Activated CD4-positive, CD25-positive, alpha-beta regulatory T cell treated with anti-CD3 and anti-CD28 coated beads, Interleukin-2, amount 50 U/mL, for 72 hours (primary cell): ENCODE data around the gene RBP2.

Experiments
- DNase-seq: peaks from one replicate; pipeline ENCODE4 v3.0.0; 2021

Gene RBP2

DNA sequence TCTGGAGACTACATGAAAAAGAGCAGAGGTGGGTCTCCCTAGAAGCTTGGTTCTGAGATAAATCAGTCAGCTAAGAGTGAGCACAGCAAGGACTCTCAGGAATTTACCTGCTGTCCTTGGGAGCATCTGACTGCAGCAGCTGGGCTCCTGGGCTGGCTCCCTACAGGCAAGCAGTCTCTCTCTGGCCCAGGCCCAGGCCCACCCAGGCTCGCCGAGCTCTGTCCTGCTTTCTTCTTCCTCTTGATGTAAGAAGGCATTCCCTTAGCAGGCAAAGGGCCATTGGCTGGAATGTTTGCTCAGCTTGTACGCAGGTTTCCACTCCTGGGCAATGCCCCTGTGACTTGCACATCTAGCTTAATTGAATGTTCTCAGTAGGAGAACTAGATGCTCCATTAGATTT lies 4.3 kb upstream of the RBP2 start:
- no peak for DNase-seq

DNA sequence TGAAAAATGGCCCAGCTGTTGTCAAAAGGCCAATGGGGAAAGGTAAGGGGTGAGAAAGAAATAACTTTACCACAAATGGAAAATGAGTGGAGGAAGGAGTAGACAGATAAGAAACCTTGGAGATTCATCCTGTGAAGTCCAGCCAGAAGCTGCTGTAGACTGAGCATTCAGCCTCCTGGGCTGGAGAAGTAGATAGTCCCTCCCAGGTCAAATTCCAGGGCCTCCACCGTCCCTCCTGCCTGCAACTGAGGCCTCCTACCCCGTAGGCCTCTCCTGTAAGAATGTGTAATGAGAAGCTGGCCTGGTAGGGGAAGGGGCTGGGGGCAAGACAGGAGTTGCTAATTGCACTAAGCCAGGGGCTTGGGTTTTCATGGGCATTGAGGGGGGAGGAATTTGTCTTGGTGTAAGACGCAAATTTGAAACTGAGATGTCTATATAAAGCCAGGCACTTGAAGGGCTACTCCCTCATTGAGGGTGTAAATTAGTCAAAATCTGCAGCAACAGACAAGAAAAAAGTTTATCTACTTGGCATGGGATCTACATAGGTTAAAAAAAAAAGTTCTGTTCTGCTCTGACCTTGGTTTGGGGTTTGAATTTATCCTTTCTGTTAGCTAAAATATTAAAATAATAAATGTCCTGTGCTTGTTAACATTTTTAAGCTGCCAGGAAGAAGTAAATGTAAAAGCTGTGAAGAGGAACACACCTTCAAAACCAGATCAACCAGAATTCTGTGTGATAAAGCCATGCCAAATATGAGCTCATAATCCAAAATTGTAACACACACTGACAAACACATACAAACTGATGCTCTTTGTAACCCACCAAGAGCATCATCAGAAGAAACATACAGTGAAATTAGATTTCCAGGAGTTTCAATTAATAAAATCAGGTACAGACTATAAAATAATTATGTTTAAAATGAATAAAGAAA lies 1.7 kb upstream of the RBP2 start:
- DNase-seq: no peak

DNA sequence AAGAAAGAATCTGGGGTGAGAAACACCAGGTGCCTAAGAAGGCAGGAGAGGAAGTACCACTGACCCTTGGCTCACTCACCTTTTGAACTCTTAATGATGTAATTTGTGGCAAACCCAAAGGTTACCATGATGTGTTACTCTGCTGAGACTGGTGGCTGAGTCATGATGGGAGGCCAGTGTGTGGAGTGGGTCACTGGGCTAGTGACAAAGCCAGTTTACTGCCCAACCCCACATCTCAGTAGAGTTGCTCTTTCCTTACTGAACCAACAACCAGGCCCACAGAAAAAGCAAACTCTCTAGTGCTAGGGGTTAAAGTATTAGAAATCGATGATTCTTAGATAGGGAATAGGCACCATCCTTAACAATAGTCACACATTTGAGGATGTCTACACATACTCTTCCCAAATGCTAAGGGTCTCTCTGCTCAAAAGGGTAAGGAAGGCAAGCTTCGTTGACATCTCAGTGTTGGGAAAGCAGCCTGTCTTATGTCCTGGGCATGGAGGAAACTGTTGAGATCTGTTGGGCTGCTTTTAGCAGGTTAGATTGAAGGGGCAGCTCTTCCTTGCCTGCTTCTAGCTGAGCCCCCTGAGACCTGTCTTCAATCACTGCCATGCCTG lies 3.1 kb downstream of the RBP2 start:
- no peak for DNase-seq

DNA sequence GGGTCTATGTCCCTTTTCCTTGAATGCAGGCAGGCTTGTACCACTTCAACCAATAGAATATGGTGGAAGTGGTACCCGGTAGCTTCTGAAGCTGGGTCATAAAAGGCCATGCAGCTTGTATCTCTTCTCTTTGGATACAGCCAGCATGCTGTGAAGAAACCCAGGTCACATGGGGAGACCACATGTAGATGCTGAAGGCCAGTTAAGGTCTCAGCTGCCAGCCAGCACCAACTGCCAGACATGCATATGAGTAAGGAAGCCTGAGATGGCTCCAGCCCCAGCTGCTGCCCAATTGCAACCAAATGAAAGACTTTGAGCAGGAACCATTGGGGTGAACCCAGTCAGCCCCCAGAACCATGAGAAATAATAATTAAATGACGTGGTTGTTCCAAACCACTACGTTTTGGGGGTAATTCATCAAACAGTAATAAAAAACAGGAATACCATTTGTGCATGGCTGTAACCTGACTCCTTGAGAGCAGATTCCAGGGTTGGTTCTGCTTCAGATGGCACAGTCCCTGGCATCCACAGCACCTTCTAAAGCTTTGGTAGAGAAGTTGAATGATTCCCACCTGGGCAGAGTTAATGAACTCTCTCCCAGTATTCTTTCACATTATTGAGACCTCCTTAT lies 3.8 kb downstream of the RBP2 start:
- DNase-seq: no peak

DNA sequence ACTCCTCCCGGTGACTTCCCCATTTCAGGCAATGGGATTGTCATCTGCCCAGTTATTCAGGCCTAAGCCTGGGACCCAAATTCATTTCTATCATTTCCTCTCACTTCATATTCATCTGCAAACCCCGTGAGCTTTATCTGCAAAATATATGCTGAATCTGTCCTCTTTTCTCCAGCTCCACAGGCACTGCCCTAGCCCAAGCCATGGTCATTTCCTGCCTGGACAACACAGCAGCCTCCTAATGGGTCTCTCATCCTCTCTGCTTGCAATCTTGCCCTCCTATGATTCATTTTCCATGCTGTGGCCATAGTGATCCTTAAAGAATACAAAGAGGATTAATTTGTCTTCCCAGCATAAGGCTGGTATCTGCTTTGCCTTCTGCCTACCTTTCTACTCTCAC lies 6.1 kb downstream of the RBP2 start:
- no peak for DNase-seq

DNA sequence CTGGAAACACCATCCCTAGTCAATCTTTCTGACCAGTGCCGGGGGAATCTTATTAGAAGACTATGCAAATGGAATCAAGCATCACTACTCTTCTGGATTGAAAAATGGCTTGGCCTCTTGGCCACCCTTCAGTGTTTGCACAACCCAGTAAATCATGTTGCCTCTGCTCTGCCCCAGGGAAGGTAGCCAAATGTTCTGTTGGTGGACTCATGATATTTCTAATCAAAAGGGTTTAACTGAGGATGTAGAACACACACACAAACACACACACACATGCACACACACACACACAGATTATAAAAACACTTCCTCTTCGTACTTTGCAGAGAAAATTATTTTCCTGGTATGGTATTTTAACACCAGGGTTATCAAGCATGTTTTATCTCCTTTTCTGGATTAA lies 7.9 kb downstream of the RBP2 start:
- no peak for DNase-seq

DNA sequence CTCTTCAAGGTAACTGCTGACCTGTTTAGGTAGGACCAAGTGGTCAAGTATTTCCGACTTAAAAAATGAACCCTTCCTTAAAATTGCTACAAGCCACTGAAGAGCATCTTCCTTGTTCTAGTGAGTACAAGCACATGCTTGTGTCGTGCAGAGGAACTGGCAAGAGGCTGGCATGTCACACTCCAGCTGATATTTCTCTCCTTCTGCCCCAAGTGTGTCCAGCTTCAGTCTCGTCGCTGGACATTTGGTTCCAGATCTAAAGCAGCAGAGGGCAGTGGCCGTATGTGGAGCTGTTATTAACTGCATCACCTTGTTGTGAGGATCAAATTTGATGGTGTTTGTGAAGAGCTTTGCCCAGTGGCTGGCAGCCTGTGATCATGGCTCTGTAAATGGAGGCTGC lies 10.0 kb downstream of the RBP2 start:
- no peak for DNase-seq

DNA sequence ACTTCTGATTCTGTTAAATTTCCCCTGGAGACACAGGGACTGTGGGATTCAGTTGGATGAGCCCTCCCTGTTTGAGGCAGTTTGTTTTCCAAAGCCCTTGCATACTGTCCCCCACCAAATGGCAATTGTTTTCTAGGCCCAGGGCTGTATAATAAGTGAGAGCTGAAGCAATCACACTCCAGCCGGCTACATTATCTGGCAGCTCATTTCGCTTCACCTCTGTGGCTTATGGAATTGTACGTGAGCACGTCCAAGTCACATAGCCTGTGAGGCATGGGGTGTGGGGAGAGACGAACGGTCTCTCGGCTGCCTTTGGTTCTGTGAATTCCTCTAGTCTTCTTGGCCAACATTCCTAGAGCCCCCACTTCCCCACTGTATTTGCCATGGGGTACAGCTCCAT lies 10.7 kb downstream of the RBP2 start:
- DNase-seq: no peak

DNA sequence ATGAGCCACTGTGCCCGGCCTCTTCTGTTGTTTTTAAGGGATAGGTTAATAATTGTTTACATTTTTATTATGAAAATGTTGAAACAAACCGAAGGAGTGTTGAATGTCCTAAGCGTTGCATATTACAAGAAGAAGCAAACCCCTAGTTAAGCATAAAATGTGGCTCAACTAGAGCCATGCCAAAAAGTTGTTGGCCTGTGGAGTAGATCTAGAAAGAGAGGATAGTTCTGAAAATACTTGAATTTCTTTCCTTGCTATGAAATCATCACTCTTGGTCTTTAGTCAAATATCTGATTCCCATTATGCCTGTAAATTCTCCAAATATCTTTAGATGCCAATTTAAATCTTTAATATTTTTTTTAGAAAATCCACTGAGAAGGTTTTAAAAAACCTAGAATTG lies 12.8 kb downstream of the RBP2 start:
- no peak for DNase-seq

DNA sequence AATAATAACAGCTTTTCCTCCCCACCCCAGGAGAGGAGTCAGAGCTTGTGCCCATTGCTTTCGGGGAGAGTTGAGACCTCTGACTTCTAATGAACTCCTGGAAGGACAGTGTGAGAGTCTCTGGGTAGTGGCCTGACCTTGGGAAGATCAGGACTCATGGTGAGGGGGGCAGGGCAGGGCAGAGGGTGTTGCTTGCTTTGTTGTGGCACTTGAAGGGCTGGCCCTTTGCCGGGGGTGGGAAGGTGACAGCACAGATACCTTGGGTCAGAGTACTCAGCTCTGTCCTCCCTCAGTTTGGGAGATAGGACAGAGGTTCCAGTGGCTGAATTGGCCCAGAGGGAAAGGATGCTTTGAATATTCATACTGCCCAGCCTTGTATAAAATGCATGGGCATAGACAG lies 15.8 kb downstream of the RBP2 start:
- DNase-seq: no peak

DNA sequence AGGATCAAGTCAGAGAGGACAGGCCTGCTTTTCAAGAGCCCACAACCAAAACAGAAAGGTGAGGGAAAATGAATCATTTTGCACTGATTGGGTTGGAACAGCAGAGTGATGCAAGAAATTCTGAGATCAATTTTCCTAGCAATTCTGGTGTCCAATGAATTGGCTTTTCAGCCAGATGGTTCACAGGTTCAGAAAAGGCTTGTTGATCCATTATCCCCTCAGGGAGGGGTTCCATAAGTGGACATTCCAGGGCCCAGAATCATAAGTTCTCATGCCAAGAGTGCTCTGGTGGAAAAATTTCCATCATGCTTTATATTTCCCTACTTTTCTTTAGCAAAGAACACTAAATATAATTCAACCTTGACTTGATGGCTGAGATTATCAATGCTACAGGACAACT lies 16.2 kb downstream of the RBP2 start:
- DNase-seq: no peak

DNA sequence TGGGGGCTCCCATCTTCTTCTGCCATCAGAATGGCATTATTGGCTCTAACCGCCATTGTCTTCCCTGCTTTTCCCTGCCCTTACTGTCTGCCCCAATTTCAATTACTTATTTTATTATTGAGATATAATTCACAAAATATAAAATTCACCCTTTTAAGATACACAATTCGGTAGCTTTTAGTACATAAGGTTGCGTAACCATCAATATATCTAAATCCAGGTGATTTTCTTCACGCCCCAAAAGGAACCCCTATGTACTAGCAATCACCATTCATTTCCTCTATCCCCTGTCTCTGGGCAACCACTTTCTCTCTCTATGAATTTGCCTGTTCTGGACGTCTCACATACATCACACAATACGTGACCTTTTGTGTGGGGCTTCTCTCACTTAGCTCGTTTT lies 18.0 kb downstream of the RBP2 start:
- DNase-seq: no peak

DNA sequence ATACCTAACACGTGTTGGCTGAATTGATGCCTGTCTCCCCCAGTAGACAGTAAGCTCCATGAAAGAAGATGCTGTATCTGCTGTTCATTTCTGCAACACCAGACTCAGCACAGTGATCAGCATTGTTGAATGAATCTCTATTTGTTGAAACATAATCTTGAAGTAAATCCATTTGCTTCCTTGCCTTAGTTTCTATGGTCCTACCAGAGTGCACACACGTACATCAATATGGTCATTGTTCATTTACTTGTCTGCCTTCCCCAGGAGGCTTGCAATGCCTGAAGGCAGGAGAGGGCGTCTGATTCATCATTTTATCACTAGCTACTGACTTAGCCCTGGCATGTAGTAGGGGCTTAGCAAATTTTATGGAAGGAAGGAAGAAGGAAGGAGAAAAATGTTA lies 19.2 kb downstream of the RBP2 start:
- DNase-seq: no peak

DNA sequence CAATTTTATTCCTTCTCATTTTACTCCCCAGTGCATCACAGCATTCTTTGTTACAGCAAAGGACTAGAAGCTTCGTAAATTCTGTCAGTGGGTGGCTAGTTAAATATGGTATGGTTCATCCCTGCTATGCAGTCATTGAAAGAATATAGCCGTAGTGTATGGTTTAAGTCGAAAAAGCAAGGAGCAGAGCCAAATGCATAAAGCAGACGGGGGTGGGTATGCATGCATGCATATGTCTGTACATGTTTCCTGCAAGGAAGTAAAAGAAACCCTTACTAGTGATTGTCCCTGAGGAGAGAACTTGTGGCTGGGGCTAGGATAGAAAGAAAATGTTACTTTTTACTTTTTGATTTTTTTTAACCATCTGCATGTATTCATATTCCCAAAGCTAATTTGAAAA lies 19.9 kb downstream of the RBP2 start:
- no peak for DNase-seq

DNA sequence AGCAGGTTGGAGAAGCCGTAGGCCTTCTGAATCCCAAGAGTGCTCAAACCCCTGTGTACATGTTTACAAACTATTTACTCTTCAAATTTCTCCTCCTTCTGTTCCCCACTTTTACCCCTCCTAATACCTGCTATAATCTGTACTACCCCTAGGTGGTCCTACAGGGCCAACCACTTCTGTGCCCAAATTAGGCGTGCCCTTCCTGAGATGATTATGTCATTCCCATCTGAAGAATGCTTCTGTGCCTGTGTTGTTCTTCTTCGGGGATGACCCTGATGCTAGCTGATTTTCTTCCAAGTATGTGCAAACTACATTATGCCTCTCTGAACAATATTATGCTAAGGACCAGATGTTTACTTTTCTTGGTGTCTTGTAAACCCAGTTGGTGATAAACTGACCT lies 20.5 kb downstream of the RBP2 start:
- DNase-seq: no peak

DNA sequence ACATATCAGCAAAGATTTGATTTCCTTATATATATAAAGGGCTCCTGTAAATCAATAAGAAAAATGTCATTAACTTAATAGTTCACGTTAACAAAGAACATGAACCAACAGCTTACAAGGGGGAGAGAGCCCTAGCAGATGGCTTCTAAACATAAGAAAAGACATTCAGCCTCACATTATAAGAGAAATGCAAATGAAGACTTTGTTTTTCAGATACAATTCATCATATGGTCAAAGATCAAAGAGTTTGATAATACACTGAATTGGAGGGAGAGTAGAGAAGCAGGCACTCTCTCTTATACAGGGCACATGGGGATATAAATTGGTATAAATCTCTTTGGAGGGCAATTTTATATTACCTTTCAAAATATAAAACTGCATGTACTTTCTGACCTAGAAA lies 21.1 kb downstream of the RBP2 start:
- no peak for DNase-seq

DNA sequence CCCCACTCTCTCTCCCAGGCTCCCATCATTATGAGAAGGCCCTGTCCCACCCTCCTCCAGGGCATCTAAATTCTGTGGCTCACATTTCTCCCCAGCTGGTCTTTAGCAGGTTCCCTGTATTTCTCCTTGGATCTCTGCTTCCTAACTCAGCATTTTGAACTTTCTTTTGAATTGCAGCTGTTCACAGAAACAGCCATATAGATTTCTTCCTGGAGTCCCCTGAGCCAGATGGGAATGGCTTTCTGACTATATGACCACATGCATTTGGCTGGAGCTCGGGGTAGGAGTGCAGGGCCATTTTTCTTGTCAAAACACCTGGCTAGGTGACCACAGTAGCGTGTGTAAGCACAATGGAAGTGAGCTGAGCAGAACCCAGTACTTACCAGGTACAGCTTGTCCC lies 22.0 kb downstream of the RBP2 start:
- DNase-seq: no peak

DNA sequence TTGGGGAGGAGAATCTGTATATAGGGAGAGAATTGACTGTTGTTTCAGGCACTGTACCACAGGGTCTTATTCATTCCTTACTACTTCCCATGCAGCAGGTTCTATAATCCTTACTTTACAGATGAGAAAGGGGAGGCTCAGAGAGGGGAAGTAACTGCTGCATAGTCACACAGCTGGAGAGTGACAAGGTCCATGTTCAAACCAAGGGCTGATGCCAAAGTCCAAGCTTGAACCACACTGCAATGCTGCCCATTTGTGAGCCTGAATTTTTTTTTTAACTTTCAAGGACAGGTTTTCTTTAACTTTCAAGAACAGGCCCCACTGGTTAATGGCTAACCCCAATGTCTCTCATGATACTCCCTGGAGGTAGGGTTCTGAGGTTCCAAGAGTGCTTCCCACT lies 26.2 kb downstream of the RBP2 start:
- no peak for DNase-seq

DNA sequence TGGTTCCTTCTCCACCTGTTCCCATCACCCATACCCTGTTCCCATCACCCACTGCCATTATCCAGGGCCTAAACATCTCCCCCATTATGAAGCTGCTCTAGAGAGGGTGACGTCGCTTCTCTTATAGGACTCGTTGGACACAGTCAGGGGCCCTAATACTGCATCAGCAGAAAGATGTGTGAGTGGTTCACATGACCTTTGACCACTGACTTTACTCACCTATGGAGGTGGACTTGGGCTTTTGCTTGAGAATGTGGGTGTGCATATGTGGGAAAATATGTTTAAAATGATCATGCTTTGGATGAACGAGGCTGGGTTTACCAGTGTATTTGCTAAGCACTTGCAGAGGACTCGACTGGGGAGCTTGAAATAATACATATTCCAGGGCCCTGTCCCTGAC lies 26.8 kb downstream of the RBP2 start:
- no peak for DNase-seq

DNA sequence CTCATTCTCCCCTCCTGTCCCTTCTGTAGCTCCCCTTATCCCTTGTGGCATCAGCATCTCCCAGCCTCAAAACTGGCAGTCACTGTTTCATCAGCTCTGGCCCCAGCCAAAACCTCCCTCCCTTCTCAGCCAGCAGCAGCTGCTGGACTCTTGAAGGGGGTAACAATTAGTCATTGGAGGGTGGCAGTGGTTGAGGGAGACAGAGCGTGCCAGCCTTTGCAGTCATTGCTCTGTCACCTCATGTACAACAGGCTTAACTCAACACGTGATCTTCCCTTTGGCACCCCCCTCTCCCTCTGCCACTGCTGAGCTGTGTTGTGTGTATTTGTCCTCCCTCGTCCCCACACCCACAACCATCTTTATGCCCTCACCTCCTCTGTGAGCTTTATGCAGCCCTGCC lies 28.2 kb downstream of the RBP2 start:
- DNase-seq: no peak

DNA sequence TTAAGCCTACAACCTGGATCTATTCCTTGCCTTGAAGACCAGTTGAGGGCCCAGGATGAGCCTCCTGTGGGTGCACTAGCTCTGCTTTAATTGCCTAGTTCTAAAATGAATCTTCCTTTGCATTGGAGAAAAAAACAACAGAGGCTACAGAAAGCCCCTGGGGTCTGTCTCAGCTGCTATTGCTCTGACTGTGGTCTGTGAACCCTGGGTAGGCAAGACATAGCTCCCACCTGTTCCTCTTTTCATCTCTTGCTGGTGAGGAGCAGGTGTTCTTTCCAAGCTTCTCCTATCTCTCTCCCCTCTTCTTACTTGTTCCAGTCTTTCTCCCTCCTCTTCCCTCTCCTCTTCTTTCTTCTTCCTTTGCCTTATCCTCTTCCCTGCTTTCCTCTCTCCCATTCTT lies 28.8 kb downstream of the RBP2 start:
- DNase-seq: no peak

DNA sequence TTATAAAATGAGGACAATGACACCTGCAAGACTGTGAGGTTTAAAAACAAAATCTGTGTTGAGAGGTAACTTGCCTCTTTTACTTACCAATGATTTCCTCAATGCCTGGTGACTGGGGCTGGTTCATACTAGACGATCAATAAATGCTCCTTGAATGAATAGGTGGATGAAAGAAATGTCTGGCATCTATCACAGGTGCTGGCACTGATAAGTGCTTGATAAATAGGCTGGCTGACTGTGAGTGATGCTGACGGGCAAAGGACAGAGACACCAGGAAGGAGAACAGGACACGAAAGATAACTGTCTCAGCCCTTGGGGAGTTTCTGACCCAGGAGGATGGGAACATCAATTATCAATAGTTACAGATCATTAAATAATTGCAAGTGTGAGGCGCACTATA lies 31.9 kb downstream of the RBP2 start:
- no peak for DNase-seq

DNA sequence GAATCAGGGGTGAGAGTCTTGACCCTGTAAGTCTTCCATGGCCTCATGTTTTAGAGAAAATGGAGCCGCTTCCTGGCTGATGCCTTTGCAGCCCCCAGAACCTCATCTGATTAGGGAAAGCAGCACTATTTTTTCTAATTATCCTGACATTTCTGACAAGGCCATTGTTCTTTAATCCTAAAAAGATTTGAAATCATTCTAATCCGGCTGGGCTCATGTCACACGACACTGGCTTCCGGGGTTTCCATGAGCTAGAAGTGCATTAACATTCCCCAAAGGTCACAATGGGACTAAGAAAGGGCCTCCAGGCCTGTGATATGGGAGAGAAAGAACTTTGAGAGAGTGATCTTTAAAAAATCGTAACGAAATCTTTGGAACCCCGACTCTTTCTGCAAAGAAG lies 33.1 kb downstream of the RBP2 start:
- DNase-seq: no peak

DNA sequence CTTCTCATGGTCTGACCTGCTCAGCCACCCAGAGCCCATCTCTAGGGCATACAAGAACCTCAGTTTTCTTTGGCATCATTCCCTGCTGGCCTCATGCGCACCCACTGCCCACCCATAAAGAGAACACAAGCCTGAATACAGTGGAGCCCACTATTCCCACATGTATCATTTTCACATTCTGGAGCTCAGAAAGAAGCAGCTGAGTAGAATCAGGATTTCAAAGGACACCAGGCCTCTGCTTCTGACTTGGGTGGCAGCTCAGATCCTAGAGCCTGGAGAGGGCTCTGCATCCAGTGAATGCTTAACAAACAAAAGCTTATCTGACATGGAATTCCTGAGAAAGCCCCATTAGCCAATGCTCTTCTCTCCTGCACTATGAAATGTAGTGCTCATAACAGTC lies 34.7 kb downstream of the RBP2 start:
- no peak for DNase-seq
